H9 (cell line): ENCODE data around the gene IPPK. TPM values are rescaled to one million over a fixed set of nuclear protein-coding genes. Genes with fewer than 3 reads are reported as not detected.
"Not testable (repeated sequence)": the region's sequence is repeated elsewhere in the genome, so short reads cannot be mapped to it uniquely, and the experiment has no call there.

Experiments
- DNase-seq: peaks from one replicate; pipeline ENCODE4 v3.0.0-alpha.2; 2017
- H2AFZ ChIP-seq: one replicate; pipeline ENCODE4 v1.6.1; 2013; ENCODE audit warnings: mild to moderate bottlenecking, low read length, control low read depth, moderate library complexity
- H2AK5ac ChIP-seq: 2 replicates; pipeline ENCODE4 v1.6.1; 2013; ENCODE audit warnings: low read length, control low read depth, mixed read lengths; ENCODE audit not compliant: insufficient read length
- H2BK120ac ChIP-seq: one replicate; pipeline ENCODE4 v1.6.1; 2013; ENCODE audit warnings: low read depth, mild to moderate bottlenecking, low read length, control low read depth, inconsistent platforms; ENCODE audit not compliant: poor library complexity, severe bottlenecking
- H2BK12ac ChIP-seq: 2 replicates; pipeline ENCODE4 v1.6.1; 2013; ENCODE audit warnings: low read length, control low read depth, mixed read lengths, low read depth; ENCODE audit not compliant: insufficient read length
- H2BK15ac ChIP-seq: 2 replicates; pipeline ENCODE4 v1.6.1; 2013; ENCODE audit warnings: low read depth, low read length, control low read depth
- H2BK20ac ChIP-seq: one replicate; pipeline ENCODE4 v1.6.1; 2013; ENCODE audit warnings: low read depth, mild to moderate bottlenecking, low read length, control low read depth, inconsistent platforms; ENCODE audit not compliant: poor library complexity, severe bottlenecking
- H2BK5ac ChIP-seq: 2 replicates; pipeline ENCODE4 v1.6.1; 2013; ENCODE audit warnings: low read length, control low read depth, mixed read lengths; ENCODE audit not compliant: insufficient read length
- H3K14ac ChIP-seq: 2 replicates; pipeline ENCODE4 v1.6.1; 2013; ENCODE audit warnings: low read length, control low read depth; ENCODE audit not compliant: insufficient read depth
- H3K18ac ChIP-seq: 2 replicates; pipeline ENCODE4 v1.6.1; 2013; ENCODE audit warnings: low read depth, mild to moderate bottlenecking, mixed read lengths, low read length, control low read depth; ENCODE audit not compliant: insufficient read length
- H3K23ac ChIP-seq: 2 replicates; pipeline ENCODE4 v1.6.1; 2013; ENCODE audit warnings: low read length, control low read depth, mixed read lengths, low read depth; ENCODE audit not compliant: insufficient read length
- H3K23me2 ChIP-seq: 2 replicates; pipeline ENCODE4 v1.6.1; 2013; ENCODE audit warnings: low read depth, mild to moderate bottlenecking, mixed read lengths, low read length, control low read depth; ENCODE audit not compliant: insufficient read length, poor library complexity, severe bottlenecking
- H3K27ac ChIP-seq: 2 replicates; pipeline ENCODE4 v1.5.1; 2013; ENCODE audit warnings: low read length, control low read depth, mixed read lengths, low read depth; ENCODE audit not compliant: insufficient read length
- H3K27me3 ChIP-seq: 2 replicates; pipeline ENCODE4 v1.6.1; 2013; ENCODE audit warnings: low read length, control low read depth, inconsistent platforms; ENCODE audit not compliant: insufficient read depth
- H3K4ac ChIP-seq: 2 replicates; pipeline ENCODE4 v1.6.1; 2013; ENCODE audit warnings: low read depth, mild to moderate bottlenecking, control low read depth, inconsistent platforms, low read length, moderate library complexity
- H3K4me1 ChIP-seq: 2 replicates; pipeline ENCODE4 v1.6.1; 2013; ENCODE audit warnings: low read length, control low read depth, inconsistent platforms; ENCODE audit not compliant: insufficient read depth
- H3K4me2 ChIP-seq: 2 replicates; pipeline ENCODE4 v1.6.1; 2013; ENCODE audit warnings: low read length, control low read depth, mixed read lengths; ENCODE audit not compliant: insufficient read length, insufficient read depth
- H3K56ac ChIP-seq: 2 replicates; pipeline ENCODE4 v1.6.1; 2013; ENCODE audit warnings: low read depth, mild to moderate bottlenecking, mixed read lengths, low read length, control low read depth; ENCODE audit not compliant: insufficient read length
- H3K79me1 ChIP-seq: 2 replicates; pipeline ENCODE4 v1.6.1; 2013; ENCODE audit warnings: low read depth, mild to moderate bottlenecking, moderate library complexity, low read length, control low read depth, inconsistent platforms; ENCODE audit not compliant: insufficient read depth, poor library complexity, severe bottlenecking
- H3K79me2 ChIP-seq: 2 replicates; pipeline ENCODE4 v1.6.1; 2013; ENCODE audit warnings: low read length, control low read depth, inconsistent platforms; ENCODE audit not compliant: insufficient read depth
- H3K9ac ChIP-seq: 2 replicates; pipeline ENCODE4 v1.6.1; 2013; ENCODE audit warnings: low read length, control low read depth, mixed read lengths; ENCODE audit not compliant: insufficient read length; ENCODE audit errors: extremely low read depth
- H3K9me3 ChIP-seq: one replicate; pipeline ENCODE4 v1.6.1; 2013; ENCODE audit warnings: low read depth, low read length, inconsistent platforms; ENCODE audit not compliant: control insufficient read depth
- H3T11ph ChIP-seq: one replicate; pipeline ENCODE4 v1.6.1; 2013; ENCODE audit warnings: mild to moderate bottlenecking, low read length, control low read depth, inconsistent platforms
- H4K20me1 ChIP-seq: one replicate; pipeline ENCODE4 v1.6.1; 2013; ENCODE audit not compliant: control insufficient read depth, insufficient read length, insufficient read depth
- H4K5ac ChIP-seq: 2 replicates; pipeline ENCODE4 v1.6.1; 2013; ENCODE audit warnings: low read depth, mild to moderate bottlenecking, mixed read lengths, low read length, control low read depth; ENCODE audit not compliant: insufficient read length
- H4K8ac ChIP-seq: replicated peaks from 2 replicates; pipeline ENCODE4 v1.6.1; 2013; ENCODE audit warnings: low read length, control low read depth, mixed read lengths, low read depth; ENCODE audit not compliant: insufficient read length
- H4K91ac ChIP-seq: 2 replicates; pipeline ENCODE4 v1.6.1; 2013; ENCODE audit warnings: low read depth, mild to moderate bottlenecking, moderate library complexity, mixed read lengths, low read length, control low read depth; ENCODE audit not compliant: insufficient read length
- H3K27ac Mint-ChIP-seq, 3 experiments: 2 replicates in 2 of 3; 3 replicates in 1 of 3; pipeline ENCODE4 v1.8.0; 2020 to 2021; ENCODE audit warnings: mixed read lengths in 3 of 3, mild to moderate bottlenecking in 1 of 3, moderate library complexity in 1 of 3
- H3K27me3 Mint-ChIP-seq: 2 replicates; pipeline ENCODE4 v1.8.0; 2021; ENCODE audit warnings: low read depth, mild to moderate bottlenecking, moderate library complexity, mixed read lengths
- H3K36me3 Mint-ChIP-seq, 3 experiments: 2 replicates in 2 of 3; 3 replicates in 1 of 3; pipeline ENCODE4 v1.8.0; 2020 to 2021; ENCODE audit warnings: low read depth in 3 of 3, mixed read lengths in 3 of 3; ENCODE audit not compliant: insufficient read depth in 1 of 3
- H3K4me1 Mint-ChIP-seq, 2 experiments: 2 replicates each; pipeline ENCODE4 v1.8.0; 2020; ENCODE audit warnings: mixed read lengths in 2 of 2
- H3K4me3 Mint-ChIP-seq, 2 experiments: 2 replicates in 1 of 2; 3 replicates in 1 of 2; pipeline ENCODE4 v1.8.0; 2020 to 2021; ENCODE audit warnings: mild to moderate bottlenecking in 2 of 2, mixed read lengths in 2 of 2, moderate library complexity in 1 of 2
- H3K9me3 Mint-ChIP-seq, 2 experiments: 2 replicates in 1 of 2; 3 replicates in 1 of 2; pipeline ENCODE4 v1.8.0; 2020; ENCODE audit warnings: mild to moderate bottlenecking in 2 of 2, mixed read lengths in 2 of 2, moderate library complexity in 1 of 2
- CTCF ChIP-seq: fragments of 200-600 bp; sonication (generic); conservative IDR thresholded peaks from 3 replicates; pipeline ENCODE4 v1.8.0; 2021; ENCODE audit warnings: antibody characterized with exemption, mild to moderate bottlenecking
- whole genome bisulfite sequencing: extraction: QIAGEN DNeasy Blood & Tissue Kit; methylation state at CpG from one replicate; pipeline ENCODE4 v1.1.7; 2013; ENCODE audit warnings: missing lambda C conversion rate, low lambda C conversion rate, mixed read lengths; ENCODE audit not compliant: insufficient read length; ENCODE audit errors: extremely low coverage; 5-methylcytosine and 5-hydroxymethylcytosine counted together
- total RNA-seq: library from RNA; stranded (reverse); gene quantifications from 2 replicates; pipeline ENCODE4 v1.2.1, GENCODE V29; 2021

The IPPK gene
- total RNA-seq, 1 experiment from 2014 or later: 10.7 TPM

- Histone ChIP-seq H3K56ac (no peak overlapping the region), H3K4me1 (no peaks in the 10 kb centered on the region), H3K9ac (no peak overlapping the region), H3T11ph (no peak overlapping the region), H4K8ac (no peak overlapping the region), H3K23ac (no peak overlapping the region), H2BK20ac (no peak overlapping the region), H4K20me1 (no peaks in the 10 kb centered on the region), H3K79me1 (no peaks in the 10 kb centered on the region), H2BK12ac (no peak overlapping the region), H3K27ac (no peak overlapping the region), H3K4ac (no peak overlapping the region), H2BK5ac (no peak overlapping the region), H4K91ac (no peak overlapping the region), H3K14ac (no peak overlapping the region), H2AFZ (no peak overlapping the region), H3K4me2 (no peak overlapping the region), H3K23me2 (no peaks in the 10 kb centered on the region), H3K9me3 (no peaks in the 10 kb centered on the region), H2BK120ac (no peak overlapping the region), H3K27me3 (no peaks in the 10 kb centered on the region), H4K5ac (no peak overlapping the region), H2AK5ac (no peak overlapping the region), H2BK15ac (no peak overlapping the region), H3K79me2 (no peaks in the 10 kb centered on the region), H3K18ac (no peak overlapping the region)
- Mint-ChIP-seq H3K36me3 (peaks cover 8 to 39% (median 33%) of the 10 kb centered on the region in 3 experiments; a peak in 6 of 7 replicates), H3K27me3 (no peaks in the 10 kb centered on the region), H3K9me3 (peaks cover 0 to 6% of the 10 kb centered on the region in 2 experiments; a peak in 1 of 5 replicates), H3K27ac (no peak overlapping the region), H3K4me1 (no peaks in the 10 kb centered on the region), H3K4me3 (no peak overlapping the region)
- TF ChIP-seq CTCF: no peak
- no peak for DNase-seq
Observed at GRCh38 chr9:92626484-92626883, 43.4 kb downstream of the IPPK start.

GRCh38 chr9:92623936-92624335, 46.0 kb downstream of the IPPK start:
- not testable (repeated sequence) for H2BK15ac ChIP-seq, H4K91ac ChIP-seq, H3K27me3 Mint-ChIP-seq, H3K4me2 ChIP-seq, H3K27ac Mint-ChIP-seq, H3K56ac ChIP-seq, H2BK12ac ChIP-seq, H4K8ac ChIP-seq, H3K4me1 Mint-ChIP-seq, H3K27ac ChIP-seq, H3K18ac ChIP-seq, H3K27me3 ChIP-seq, H3K4me3 Mint-ChIP-seq, H2BK5ac ChIP-seq, H3K9ac ChIP-seq, H3K79me1 ChIP-seq, H3K9me3 ChIP-seq, H3T11ph ChIP-seq, H3K4me1 ChIP-seq, H2BK120ac ChIP-seq, H3K14ac ChIP-seq, H4K20me1 ChIP-seq, H3K23ac ChIP-seq, H2AFZ ChIP-seq, H3K4ac ChIP-seq, H3K23me2 ChIP-seq, H3K79me2 ChIP-seq, H2BK20ac ChIP-seq, H3K9me3 Mint-ChIP-seq, H2AK5ac ChIP-seq, H4K5ac ChIP-seq
- peaks cover 7 to 34% (median 28%) of the 10 kb centered on the region in 3 experiments; a peak in 6 of 7 replicates for H3K36me3 Mint-ChIP-seq
- WGBS: no CpG with 5 or more reads among the region's 3 CpGs
- DNase-seq: peak; percentile 10
